HEK293 (cell line): Measurements from ENCODE around the gene STOX2.

Source experiments
- GLI4 ChIP-seq: fragments of 450-650 bp; formaldehyde crosslinking; IDR thresholded peaks from 2 replicates; pipeline ENCODE4 v1.5.1; 2016; ENCODE audit warnings: missing biosample characterization, missing genetic modification characterization
- GLIS2 ChIP-seq: fragments of 450-650 bp; formaldehyde crosslinking; IDR thresholded peaks from 2 replicates; pipeline ENCODE4 v1.5.1; 2016; ENCODE audit warnings: missing biosample characterization, missing genetic modification characterization
- PRDM6 ChIP-seq: fragments of 450-650 bp; formaldehyde crosslinking; IDR thresholded peaks from 2 replicates; pipeline ENCODE4 v1.5.1; 2017; ENCODE audit warnings: missing biosample characterization, missing genetic modification characterization
- SP7 ChIP-seq: fragments of 450-650 bp; formaldehyde crosslinking; IDR thresholded peaks from 2 replicates; pipeline ENCODE4 v1.5.1; 2016; ENCODE audit warnings: missing biosample characterization, missing genetic modification characterization
- ZFP37 ChIP-seq: fragments of 450-650 bp; formaldehyde crosslinking; IDR thresholded peaks from 2 replicates; pipeline ENCODE4 v1.5.1; 2016; ENCODE audit warnings: missing biosample characterization, missing genetic modification characterization
- ZNF140 ChIP-seq: fragments of 450-650 bp; formaldehyde crosslinking; IDR thresholded peaks from 2 replicates; pipeline ENCODE4 v1.5.1; 2016; ENCODE audit warnings: missing biosample characterization, missing genetic modification characterization
- ZNF184 ChIP-seq: fragments of 450-650 bp; IDR thresholded peaks from 2 replicates; pipeline ENCODE4 v1.5.1; 2018; ENCODE audit warnings: missing biosample characterization, mild to moderate bottlenecking, missing genetic modification characterization
- ZNF2 ChIP-seq: fragments of 450-650 bp; formaldehyde crosslinking; IDR thresholded peaks from 2 replicates; pipeline ENCODE4 v1.5.1; 2016; ENCODE audit warnings: missing biosample characterization, missing genetic modification characterization
- ZNF211 ChIP-seq: fragments of 450-650 bp; formaldehyde crosslinking; IDR thresholded peaks from 2 replicates; pipeline ENCODE4 v1.5.1; 2016; ENCODE audit warnings: low read depth, missing biosample characterization, missing genetic modification characterization
- ZNF23 ChIP-seq: fragments of 450-650 bp; formaldehyde crosslinking; IDR thresholded peaks from 2 replicates; pipeline ENCODE4 v1.5.1; 2016; ENCODE audit warnings: missing biosample characterization, missing genetic modification characterization, borderline replicate concordance
- ZNF24 ChIP-seq: fragments of 450-650 bp; formaldehyde crosslinking; IDR thresholded peaks from 2 replicates; pipeline ENCODE4 v1.5.1; 2016; ENCODE audit warnings: missing biosample characterization, missing genetic modification characterization
- ZNF292 ChIP-seq: fragments of 450-650 bp; formaldehyde crosslinking; IDR thresholded peaks from 2 replicates; pipeline ENCODE4 v1.5.1; 2016; ENCODE audit warnings: low read depth, missing biosample characterization, missing genetic modification characterization, borderline replicate concordance
- ZNF311 ChIP-seq: fragments of 450-650 bp; formaldehyde crosslinking; IDR thresholded peaks from 2 replicates; pipeline ENCODE4 v1.5.1; 2017; ENCODE audit warnings: missing biosample characterization, missing genetic modification characterization, borderline replicate concordance
- ZNF324 ChIP-seq: fragments of 450-650 bp; formaldehyde crosslinking; IDR thresholded peaks from 2 replicates; pipeline ENCODE4 v1.5.1; 2016; ENCODE audit warnings: missing biosample characterization, missing genetic modification characterization
- ZNF37A ChIP-seq: fragments of 450-650 bp; IDR thresholded peaks from 2 replicates; pipeline ENCODE4 v1.5.1; 2018; ENCODE audit warnings: missing biosample characterization, missing genetic modification characterization
- ZNF423 ChIP-seq: fragments of 450-650 bp; formaldehyde crosslinking; IDR thresholded peaks from 2 replicates; pipeline ENCODE4 v1.5.1; 2016; ENCODE audit warnings: missing biosample characterization, missing genetic modification characterization
- ZNF518A ChIP-seq: fragments of 450-650 bp; formaldehyde crosslinking; conservative IDR thresholded peaks from 2 replicates; pipeline ENCODE4 v1.5.1; 2016; ENCODE audit warnings: low read depth, missing biosample characterization, missing genetic modification characterization
- ZNF560 ChIP-seq: fragments of 450-650 bp; formaldehyde crosslinking; IDR thresholded peaks from 2 replicates; pipeline ENCODE4 v1.5.1; 2017; ENCODE audit warnings: missing biosample characterization, missing genetic modification characterization, borderline replicate concordance
- ZNF585B ChIP-seq: fragments of 450-650 bp; formaldehyde crosslinking; IDR thresholded peaks from 2 replicates; pipeline ENCODE4 v1.5.1; 2016; ENCODE audit warnings: missing biosample characterization, missing genetic modification characterization
- ZNF654 ChIP-seq: fragments of 450-650 bp; formaldehyde crosslinking; IDR thresholded peaks from 2 replicates; pipeline ENCODE4 v1.5.1; 2016; ENCODE audit warnings: low read depth, missing biosample characterization, missing genetic modification characterization
- ZNF704 ChIP-seq: fragments of 450-650 bp; formaldehyde crosslinking; IDR thresholded peaks from 2 replicates; pipeline ENCODE4 v1.5.1; 2016; ENCODE audit warnings: missing biosample characterization, missing genetic modification characterization
- ZNF776 ChIP-seq: fragments of 450-650 bp; formaldehyde crosslinking; IDR thresholded peaks from 2 replicates; pipeline ENCODE4 v1.5.0; 2017; ENCODE audit warnings: missing biosample characterization, missing genetic modification characterization, borderline replicate concordance
- ZNF843 ChIP-seq: fragments of 450-650 bp; formaldehyde crosslinking; IDR thresholded peaks from 2 replicates; pipeline ENCODE4 v1.5.1; 2016; ENCODE audit warnings: missing biosample characterization, missing genetic modification characterization
- ZXDB ChIP-seq: fragments of 450-650 bp; formaldehyde crosslinking; IDR thresholded peaks from 2 replicates; pipeline ENCODE4 v1.5.1; 2016; ENCODE audit warnings: missing biosample characterization, missing genetic modification characterization
- TF ChIP-seq, protein P1 (sequence below): fragments of 450-650 bp; formaldehyde crosslinking; IDR thresholded peaks from 2 replicates; pipeline ENCODE4 v1.5.1; 2016; ENCODE audit warnings: missing biosample characterization, missing genetic modification characterization
- TF ChIP-seq, protein P2 (sequence below): fragments of 450-650 bp; formaldehyde crosslinking; IDR thresholded peaks from 2 replicates; pipeline ENCODE4 v1.5.1; 2017; ENCODE audit warnings: missing biosample characterization, mild to moderate bottlenecking, missing genetic modification characterization, moderate library complexity
- TF ChIP-seq, protein P3 (sequence below): fragments of 450-650 bp; formaldehyde crosslinking; IDR thresholded peaks from 2 replicates; pipeline ENCODE4 v1.5.1; 2017; ENCODE audit warnings: missing biosample characterization, missing genetic modification characterization

Gene STOX2

DNA sequence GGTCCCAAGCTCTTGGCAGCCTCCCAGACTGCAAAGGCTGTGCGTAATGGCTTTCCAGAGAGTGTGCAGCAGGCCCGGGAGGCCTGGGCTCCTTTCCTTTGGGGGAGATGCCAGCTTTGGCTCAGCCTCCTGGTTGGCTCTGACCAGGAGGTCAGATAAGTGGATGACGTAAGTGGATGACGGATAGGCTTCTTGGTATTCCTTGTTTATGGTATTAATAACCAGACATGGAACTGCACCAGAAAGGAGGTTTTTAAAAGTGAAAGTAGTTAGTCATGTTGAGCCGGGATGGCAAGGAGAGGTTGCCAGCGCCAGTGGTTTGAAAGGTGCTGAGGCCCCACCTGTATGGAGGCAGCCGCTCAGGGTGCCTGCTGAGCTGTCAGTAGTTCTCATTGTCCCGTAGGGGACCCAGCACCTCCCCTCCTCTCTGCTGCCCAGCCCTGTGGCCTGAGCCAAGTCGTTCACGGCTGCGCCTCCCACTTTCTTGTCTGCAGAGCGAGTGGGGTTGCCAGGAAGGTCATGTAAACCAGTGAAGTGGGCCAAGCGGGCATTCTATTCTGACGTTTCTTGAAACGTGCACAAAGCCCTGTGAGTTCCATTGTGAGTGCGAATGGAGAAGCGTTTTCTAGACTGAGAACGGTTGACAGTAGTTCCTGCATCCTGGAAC, 28.7 kb upstream of the STOX2 start (continued):
- TF ChIP-seq, protein P1, sequence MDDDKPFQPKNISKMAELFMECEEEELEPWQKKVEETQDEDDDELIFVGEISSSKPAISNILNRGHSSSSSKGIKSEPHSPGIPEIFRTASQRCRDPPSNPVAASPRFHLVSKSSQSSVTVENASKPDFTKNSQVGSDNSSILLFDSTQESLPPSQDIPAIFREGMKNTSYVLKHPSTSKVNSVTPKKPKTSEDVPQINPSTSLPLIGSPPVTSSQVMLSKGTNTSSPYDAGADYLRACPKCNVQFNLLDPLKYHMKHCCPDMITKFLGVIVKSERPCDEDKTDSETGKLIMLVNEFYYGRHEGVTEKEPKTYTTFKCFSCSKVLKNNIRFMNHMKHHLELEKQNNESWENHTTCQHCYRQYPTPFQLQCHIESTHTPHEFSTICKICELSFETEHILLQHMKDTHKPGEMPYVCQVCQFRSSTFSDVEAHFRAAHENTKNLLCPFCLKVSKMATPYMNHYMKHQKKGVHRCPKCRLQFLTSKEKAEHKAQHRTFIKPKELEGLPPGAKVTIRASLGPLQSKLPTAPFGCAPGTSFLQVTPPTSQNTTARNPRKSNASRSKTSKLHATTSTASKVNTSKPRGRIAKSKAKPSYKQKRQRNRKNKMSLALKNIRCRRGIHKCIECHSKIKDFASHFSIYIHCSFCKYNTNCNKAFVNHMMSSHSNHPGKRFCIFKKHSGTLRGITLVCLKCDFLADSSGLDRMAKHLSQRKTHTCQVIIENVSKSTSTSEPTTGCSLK (tag by site-specific recombination): no peak
- peak; percentile 94 for TF ChIP-seq GLIS2 (tag by site-specific recombination)
- no peak for TF ChIP-seq ZFP37 (tag by site-specific recombination)
- no peak for TF ChIP-seq ZNF776 (tag by site-specific recombination)
- peak; percentile 47 for TF ChIP-seq PRDM6
- TF ChIP-seq, protein P2, sequence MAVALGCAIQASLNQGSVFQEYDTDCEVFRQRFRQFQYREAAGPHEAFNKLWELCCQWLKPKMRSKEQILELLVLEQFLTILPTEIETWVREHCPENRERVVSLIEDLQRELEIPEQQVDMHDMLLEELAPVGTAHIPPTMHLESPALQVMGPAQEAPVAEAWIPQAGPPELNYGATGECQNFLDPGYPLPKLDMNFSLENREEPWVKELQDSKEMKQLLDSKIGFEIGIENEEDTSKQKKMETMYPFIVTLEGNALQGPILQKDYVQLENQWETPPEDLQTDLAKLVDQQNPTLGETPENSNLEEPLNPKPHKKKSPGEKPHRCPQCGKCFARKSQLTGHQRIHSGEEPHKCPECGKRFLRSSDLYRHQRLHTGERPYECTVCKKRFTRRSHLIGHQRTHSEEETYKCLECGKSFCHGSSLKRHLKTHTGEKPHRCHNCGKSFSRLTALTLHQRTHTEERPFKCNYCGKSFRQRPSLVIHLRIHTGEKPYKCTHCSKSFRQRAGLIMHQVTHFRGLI (tag by site-specific recombination): no peak
- no peak for TF ChIP-seq ZNF23 (tag by site-specific recombination)
- no peak for TF ChIP-seq ZNF585B (tag by site-specific recombination)
- no peak for TF ChIP-seq ZNF211 (tag by site-specific recombination)
- TF ChIP-seq ZNF843: peak; percentile 78
- TF ChIP-seq ZNF518A (tag by site-specific recombination): no peak
- TF ChIP-seq ZNF184: no peak; the same call in 1 of the 2 replicates
- peak; percentile 71 for TF ChIP-seq ZNF24
- no peak for TF ChIP-seq ZNF140 (tag by site-specific recombination)
- TF ChIP-seq ZNF560 (tag by site-specific recombination): no peak
- TF ChIP-seq ZNF324 (tag by site-specific recombination): 0 out of 2 replicates have a peak, but pooled peaks have one; percentile 56
- TF ChIP-seq SP7 (tag by site-specific recombination): peak; percentile 84
- TF ChIP-seq GLI4 (tag by site-specific recombination): no peak
- no peak for TF ChIP-seq ZNF654 (tag by site-specific recombination)
- no peak for TF ChIP-seq ZNF704
- TF ChIP-seq ZNF311 (tag by site-specific recombination): no peak
- peak; percentile 95 for TF ChIP-seq ZNF423 (tag by site-specific recombination)
- no peak for TF ChIP-seq ZNF292
- TF ChIP-seq ZXDB: no peak
- peak; percentile 66; the same call in 1 of the 2 replicates for TF ChIP-seq ZNF2 (tag by site-specific recombination)
- no peak for TF ChIP-seq ZNF37A (tag by site-specific recombination)
- TF ChIP-seq, protein P3, sequence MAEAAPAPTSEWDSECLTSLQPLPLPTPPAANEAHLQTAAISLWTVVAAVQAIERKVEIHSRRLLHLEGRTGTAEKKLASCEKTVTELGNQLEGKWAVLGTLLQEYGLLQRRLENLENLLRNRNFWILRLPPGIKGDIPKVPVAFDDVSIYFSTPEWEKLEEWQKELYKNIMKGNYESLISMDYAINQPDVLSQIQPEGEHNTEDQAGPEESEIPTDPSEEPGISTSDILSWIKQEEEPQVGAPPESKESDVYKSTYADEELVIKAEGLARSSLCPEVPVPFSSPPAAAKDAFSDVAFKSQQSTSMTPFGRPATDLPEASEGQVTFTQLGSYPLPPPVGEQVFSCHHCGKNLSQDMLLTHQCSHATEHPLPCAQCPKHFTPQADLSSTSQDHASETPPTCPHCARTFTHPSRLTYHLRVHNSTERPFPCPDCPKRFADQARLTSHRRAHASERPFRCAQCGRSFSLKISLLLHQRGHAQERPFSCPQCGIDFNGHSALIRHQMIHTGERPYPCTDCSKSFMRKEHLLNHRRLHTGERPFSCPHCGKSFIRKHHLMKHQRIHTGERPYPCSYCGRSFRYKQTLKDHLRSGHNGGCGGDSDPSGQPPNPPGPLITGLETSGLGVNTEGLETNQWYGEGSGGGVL (tag by site-specific recombination): no peak
